ENCODE measurements around the gene MYOM3.
"Not testable (repeated sequence)": the region's sequence is repeated elsewhere in the genome, so short reads cannot be mapped to it uniquely, and the experiment has no call there.

The MYOM3 gene

GRCh38 chr1:24015221-24016210, 96.4 kb downstream of the MYOM3 start:
- no peak overlapping the region for H3K4me3 ChIP-seq
- no peaks in the 10 kb centered on the region for H3K9me3 ChIP-seq
- H3K4me1 ChIP-seq: peaks cover 0 to 79% (median 54%) of the 10 kb centered on the region in 4 donors
- no peaks in the 10 kb centered on the region for H3K36me3 ChIP-seq
- TF ChIP-seq CTCF (IDR thresholded peaks at IDR 0.05): no peak
- peak in 1 of 2 donors; percentile 38 for DNase-seq
- H3K27ac ChIP-seq: peak overlapping the region; percentile 86
- intact Hi-C loops (cut with DNase I; ENCODE audit: low total_unique reads): no loop called here
- H3K27me3 ChIP-seq: no peaks in the 10 kb centered on the region

- H3K27me3 ChIP-seq; H3K4me3 ChIP-seq; intact Hi-C loops (cut with DNase I; ENCODE audit: low total_unique reads); DNase-seq; H3K36me3 ChIP-seq; H3K9me3 ChIP-seq: not testable (repeated sequence)
- peaks cover 0 to 82% (median 55%) of the 10 kb centered on the region in 4 donors for H3K4me1 ChIP-seq
- peak overlapping the region; percentile 50 to 61 for H3K27ac ChIP-seq
These were observed 99.1 kb downstream of the MYOM3 start for GRCh38 chr1:24012878-24013277.

GRCh38 chr1:24010650-24011049, 101.3 kb downstream of the MYOM3 start:
- intact Hi-C loops (cut with DNase I; ENCODE audit: low total_unique reads): no loop called here
- no peak for DNase-seq
- no peak for TF ChIP-seq CTCF (IDR thresholded peaks at IDR 0.05)
- Histone ChIP-seq H3K4me1 (peaks cover 0 to 68% (median 37%) of the 10 kb centered on the region in 4 donors), H3K36me3 (no peaks in the 10 kb centered on the region), H3K27me3 (no peaks in the 10 kb centered on the region), H3K27ac (peak overlapping the region; percentile 63 to 80), H3K9me3 (no peaks in the 10 kb centered on the region), H3K4me3 (no peak overlapping the region)

- TF ChIP-seq CTCF (IDR thresholded peaks at IDR 0.05): no peak
- H3K4me3 ChIP-seq: no peak overlapping the region
- H3K9me3 ChIP-seq: no peaks in the 10 kb centered on the region
- intact Hi-C loops (cut with DNase I; ENCODE audit: low total_unique reads): no loop called here
- peak overlapping the region; percentile 63 to 80 for H3K27ac ChIP-seq
- DNase-seq: no peak
- no peaks in the 10 kb centered on the region for H3K36me3 ChIP-seq
- H3K4me1 ChIP-seq: peaks cover 0 to 59% (median 29%) of the 10 kb centered on the region in 4 donors
- H3K27me3 ChIP-seq: no peaks in the 10 kb centered on the region
These were observed 102.5 kb downstream of the MYOM3 start for GRCh38 chr1:24009406-24009805.

GRCh38 chr1:24008574-24009184, 103.3 kb downstream of the MYOM3 start:
- H3K4me3 ChIP-seq; intact Hi-C loops (cut with DNase I; ENCODE audit: low total_unique reads); H3K36me3 ChIP-seq; H3K9me3 ChIP-seq; DNase-seq; H3K27me3 ChIP-seq: not testable (repeated sequence)
- Histone ChIP-seq H3K4me1 (peaks cover 0 to 61% (median 29%) of the 10 kb centered on the region in 4 donors), H3K27ac (peak overlapping the region; percentile 74 to 80)

- TF ChIP-seq CTCF (IDR thresholded peaks at IDR 0.05): no peak
- intact Hi-C loops (cut with DNase I; ENCODE audit: low total_unique reads): no loop called here
- H3K27me3 ChIP-seq: no peaks in the 10 kb centered on the region
These were observed 104.9 kb downstream of the MYOM3 start for GRCh38 chr1:24007079-24007478.

More at GRCh38 chr1:24007079-24007478, 104.9 kb downstream of the MYOM3 start:
- peak overlapping the region in 1 of 2 donors; percentile 80 for H3K27ac ChIP-seq
- H3K36me3 ChIP-seq: no peaks in the 10 kb centered on the region
- H3K4me3 ChIP-seq: no peak overlapping the region
- peaks cover 0 to 56% (median 27%) of the 10 kb centered on the region in 4 donors for H3K4me1 ChIP-seq
- no peak for DNase-seq
- H3K9me3 ChIP-seq: no peaks in the 10 kb centered on the region
